DMS53 treated with DMSO at 0.1 percent for 48 hours (cell line): ENCODE measurements around the gene ZNF333.

Experiments used
- DNase-seq: peaks from one replicate; lab custom pipeline; 2025; ENCODE audit not compliant: unreplicated experiment; lab: John Stamatoyannopoulos, UW

The ZNF333 gene

DNA sequence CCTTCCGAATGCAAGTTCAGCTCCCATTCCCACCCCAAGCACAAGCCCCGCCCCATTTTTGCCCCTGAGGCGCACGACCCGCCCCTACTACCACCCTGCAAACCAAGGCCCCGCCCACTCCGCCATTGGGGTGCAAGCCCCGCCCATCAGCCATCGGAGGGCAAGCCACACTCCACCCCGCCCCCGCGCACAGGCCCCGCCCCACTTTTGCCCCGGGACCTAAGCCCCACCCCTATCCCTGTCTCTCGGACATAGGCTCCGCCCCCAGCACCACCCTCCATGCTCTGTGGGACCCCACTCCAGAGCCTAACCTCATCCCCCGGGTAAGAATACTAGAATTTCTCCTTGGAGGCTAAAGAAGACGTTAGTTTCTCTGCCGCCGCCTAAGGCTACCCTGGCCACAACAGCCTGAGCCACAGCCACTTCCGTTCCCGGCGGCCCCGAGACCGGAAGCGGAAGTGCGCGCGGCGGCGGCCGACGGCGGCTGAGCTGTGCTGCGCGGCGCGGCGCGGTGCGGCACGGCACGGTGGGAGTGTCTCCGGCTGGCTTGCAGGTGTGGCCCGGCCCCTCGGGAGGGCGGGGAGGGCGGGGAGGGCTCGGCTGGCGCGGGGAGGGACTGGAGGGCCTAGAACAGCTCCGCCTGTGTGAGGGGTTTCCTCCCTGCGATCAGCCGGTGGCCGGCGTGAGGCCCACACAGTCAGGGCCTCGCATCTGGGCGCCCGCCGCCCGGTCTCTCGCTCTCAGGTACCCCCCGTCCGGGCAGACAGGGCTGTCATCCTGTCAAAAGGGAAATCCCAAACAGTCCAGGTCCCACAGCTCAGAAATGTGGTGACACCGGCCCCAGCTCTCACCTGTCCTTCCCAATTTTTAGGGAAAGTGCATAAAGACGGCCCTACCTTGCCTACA, at the start of gene ZNF333:
ZNF333 (plus strand) TSS at position 451 of the 906 bp plus-strand sequence. CDS start 3,444 bp downstream, outside the sequence.
- peak; percentile 60 for DNase-seq

DNA sequence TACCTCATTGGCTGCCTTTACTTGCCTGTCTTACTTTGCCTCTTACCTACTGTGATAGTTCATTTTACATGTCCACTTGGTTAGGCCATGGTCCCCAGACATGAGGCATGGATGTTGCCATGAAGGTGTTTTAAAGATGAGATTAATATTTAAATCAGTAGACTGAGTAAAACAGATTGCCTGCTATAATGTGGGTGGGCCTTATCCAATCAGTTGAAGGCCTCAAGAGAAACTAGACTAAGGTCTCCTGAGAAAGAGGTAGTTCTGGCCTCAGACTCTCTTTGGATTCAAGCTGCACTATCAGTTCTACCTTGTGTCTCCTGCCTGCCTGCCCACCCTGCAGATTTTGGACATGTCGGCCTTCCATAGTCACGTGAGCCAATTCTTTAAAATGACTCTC, 41.3 kb upstream of the ZNF333 start:
- DNase-seq, result no peak

DNA sequence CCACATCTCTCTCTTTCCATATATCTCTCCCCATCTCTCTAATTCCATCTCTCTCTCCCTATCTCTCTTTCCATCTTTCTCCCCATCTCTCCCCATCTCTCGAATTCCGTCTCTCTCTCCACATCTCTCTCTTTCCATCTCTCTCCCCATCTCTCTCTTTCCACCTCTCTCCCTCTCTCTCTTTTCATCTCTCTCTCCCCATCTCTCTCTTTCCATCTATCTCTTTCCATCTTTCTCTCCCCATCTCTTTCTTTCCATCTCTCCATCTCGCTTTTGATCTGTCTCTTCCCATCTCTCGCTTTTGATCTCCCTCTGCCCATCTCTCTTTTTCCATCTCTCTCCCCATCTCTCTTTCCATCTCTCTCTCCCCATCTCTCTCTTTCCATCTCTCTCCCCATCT, 40.8 kb upstream of the ZNF333 start:
- DNase-seq, result no peak

DNA sequence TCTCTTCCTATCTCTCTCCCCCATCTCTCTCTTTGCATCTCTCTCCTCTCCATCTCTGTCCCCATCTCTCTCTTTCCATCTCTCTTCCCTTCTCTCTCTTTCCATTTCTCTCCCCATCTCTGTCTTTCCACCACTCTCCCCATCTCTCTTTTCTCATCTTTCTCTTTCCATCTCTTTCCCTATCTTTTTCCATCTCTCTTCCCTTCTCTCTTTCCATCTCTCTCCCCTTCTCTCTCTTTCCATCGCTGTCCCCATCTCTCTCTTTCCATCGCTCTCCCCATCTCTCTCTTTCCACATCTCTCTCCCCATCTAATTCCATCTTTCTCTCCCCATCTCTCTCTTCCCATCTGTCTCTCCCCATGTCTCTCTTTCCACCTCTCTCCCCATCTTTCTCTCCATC, 39.7 kb upstream of the ZNF333 start:
- no peak for DNase-seq

DNA sequence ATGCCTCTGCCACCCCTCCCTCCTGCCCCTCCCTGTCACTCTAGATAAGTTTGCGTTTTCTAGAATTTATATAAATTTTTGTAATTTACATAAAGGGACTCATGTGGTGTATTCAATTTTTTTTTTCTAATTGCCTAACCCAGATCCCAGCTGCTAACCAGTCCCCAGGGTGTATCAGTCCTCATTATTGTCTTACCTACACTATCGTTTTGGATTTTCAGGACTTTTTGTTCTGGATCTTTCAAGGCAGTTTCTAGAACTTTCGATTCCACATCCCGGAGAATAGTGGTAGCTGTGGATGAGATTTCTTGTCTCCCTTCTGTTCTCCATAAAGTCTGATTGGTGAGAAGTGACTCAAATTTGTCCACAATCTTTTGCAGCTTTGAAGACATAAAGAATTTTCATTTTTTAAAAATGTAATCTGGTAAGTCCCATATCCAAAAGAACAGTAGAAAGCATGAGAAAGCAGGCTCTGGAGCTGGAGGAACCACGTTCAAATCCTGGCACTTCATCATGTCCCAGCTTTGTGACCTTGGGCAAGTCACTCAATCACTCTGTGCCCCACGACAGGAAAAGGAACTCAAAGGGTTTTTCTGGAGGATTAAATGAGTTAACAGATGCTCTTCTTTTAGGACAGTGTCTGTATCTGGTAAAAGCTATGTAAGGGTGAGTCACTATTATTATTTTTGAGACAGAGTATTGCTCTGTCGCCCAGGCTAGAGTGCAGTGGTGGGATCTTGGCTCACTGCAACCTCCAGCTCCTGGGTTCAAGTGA, 34.9 kb upstream of the ZNF333 start:
- no peak for DNase-seq

DNA sequence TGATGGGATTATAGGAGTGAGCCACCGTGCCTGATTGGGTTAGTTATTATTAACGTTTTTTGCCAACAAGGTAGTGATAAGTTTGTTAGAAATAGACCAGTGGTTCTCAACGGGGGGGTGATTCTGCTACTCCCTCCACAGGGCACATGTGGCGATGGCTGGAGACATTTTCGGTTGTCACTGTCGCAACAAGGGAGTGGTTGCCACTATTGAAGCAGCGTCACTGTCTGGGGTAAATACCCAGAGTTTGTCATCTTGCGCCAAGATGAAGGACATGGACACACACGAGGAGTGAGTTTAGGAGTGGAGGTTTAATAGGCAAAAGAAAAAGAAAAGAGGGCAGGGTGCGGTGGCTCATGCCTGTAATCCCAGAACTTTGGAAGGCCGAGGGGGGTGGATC, 34.1 kb upstream of the ZNF333 start:
- no peak for DNase-seq

DNA sequence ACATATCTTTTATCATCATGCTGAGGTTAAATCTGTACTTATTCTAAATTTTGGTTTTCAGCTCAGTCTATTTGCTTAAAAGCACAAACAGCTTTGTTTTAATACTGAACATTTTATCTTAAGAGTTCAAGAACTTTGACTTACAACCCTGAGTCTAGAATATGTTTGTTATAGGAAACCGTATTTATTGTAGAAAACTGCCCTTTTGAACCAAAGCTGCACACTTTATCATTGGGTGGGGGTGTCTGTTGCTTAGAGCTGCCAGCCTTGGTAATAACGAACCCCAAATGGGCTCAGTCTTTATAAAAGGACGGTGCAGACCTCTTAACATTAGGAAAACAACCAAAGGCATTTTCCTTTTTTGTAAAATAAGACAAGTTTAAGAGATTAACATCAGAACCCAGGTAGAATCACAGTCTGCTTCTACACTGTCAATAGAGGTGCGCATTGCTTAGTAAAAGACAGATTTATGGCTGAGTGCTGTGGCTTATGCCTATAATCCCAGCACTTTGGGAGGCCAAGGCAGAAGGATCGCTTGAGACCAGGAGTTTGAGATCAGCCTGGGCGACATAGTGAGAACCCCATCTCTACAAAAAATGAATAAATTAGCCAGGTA, 29.9 kb upstream of the ZNF333 start:
- no peak for DNase-seq

DNA sequence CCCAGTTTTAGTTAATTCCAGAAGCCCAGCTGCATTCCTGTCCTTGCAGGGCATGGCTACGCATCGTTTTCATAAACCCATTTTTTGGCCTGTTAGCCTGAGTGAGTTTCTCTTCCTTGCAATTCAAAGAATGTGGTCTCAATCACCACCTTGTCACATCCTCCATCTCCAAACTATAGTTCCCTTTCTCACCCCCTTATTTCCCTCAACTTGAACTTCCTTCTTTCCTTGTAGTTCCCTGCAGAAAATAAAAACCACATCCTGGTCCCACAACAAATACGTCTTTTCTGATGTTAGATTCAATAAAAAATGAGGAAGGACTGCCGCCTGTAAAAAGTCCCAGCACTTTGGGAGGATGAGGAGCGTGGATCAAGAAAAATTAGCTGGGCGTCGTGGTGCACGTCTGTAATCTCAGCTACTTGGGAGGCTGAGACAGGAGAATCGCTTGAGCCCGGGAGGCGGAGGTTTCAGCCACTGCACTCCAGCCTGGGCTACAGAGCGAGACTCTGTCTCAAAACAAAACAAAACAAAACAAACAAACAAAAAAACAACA, 28.4 kb upstream of the ZNF333 start:
- no peak for DNase-seq

DNA sequence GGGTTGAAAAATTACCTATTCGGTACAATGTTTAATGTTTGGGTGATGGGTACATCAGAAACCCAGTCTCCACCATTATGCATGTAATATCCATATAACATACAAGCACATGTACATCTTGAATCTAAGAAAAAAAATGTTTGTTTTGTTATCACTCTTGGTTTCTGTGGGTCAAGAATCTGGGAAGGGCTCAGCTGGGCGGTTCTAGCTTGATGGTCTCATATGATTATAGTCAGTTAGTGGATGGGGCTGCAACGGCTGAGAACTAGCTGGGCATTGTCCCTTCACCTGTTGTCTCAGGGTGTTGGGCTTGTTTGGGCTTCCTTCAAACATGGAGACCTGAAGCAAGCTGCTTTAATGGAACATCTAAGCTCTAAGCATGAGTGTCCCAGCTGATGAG, 19.9 kb upstream of the ZNF333 start:
- no peak for DNase-seq

DNA sequence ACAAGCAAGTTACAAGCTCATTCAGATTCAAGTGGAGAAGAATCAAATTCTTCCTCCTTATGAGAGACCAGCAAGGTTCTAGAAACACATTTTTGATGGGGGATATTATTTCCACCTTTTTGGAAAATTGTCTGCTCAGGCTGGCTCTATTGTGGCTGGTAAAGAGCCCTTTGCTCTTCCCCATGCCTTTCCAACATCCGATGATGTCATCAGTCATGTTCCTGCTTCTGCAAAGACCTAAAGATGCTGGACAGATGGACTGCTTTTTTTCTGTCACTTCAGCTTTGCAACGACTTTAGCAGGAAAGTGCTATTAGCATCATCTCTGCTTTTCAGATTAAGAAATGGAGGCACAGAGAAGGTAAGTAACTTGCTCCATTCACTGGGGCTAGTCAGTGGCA, 19.4 kb upstream of the ZNF333 start:
- no peak for DNase-seq

DNA sequence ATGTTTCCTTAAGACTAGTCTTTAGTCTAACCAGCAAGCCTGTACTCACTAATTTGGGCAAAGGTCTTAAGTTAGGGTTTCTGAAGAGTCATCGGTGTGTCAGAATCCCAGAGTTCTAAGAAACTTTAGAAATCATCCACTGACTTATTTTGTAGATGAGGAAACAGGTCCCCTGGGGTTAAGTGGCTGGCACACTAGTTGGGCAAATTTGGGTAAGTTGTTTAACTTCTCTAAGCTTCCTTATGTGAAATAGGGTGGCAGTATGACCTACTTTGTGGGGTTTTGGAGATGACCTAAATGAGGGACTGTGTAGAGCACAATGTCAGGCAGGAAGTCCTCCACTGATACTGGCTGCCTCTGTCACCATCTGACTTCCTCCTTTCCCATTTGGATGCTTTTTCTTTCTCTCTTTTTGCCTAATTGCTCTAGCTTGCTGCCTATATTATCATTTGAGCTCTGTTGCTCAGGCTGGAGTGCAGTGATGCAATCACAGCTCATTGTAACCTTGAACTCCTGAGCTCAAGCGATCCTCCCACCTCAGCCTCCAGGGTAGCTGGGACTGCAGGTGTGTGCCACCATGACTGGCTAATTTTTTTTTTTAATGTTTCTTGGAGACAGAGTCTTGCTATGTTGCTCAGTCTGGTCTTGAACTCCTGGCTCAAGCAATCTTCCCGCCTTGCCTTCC, 17.5 kb upstream of the ZNF333 start:
- no peak for DNase-seq

DNA sequence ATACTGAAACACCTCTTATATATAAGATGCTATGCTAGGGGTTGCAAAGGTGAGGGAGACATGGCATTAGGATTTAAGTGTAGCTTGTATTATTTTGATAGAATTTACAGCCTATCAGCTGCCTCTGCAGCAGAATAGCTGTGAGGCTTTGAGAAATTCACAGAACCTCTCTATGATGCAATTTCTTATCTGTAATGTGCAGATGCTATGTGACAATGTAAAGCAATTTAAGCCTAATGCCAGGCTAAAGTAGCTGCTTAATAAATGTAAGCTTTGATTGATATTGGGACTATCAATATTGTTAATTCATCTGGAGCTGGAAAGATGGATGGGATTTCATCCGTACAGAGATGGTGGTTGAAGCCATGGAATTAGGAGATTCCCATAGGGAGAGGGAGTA, 16.8 kb upstream of the ZNF333 start:
- no peak for DNase-seq

DNA sequence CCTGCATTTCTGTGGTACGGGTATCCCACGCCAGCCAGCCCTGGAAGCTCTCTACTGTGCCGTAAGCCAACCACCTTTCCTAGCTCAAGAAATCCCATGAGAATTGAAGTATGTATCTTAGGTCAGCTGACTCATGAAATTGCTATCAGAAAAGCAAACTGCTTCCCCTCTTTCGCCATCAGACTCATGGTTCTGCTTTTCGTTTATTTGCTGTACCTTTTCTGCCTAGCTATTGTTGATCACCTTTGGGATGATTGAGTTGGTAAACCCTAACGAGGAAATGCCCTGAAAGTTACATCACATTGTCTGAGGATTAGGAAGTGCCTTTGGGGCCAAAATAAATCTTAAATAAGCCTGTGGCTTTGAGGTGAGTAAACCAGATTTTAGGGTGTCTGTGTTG, 15.1 kb upstream of the ZNF333 start, which contains the start of gene ADGRE3:
ADGRE3 (minus strand) TSS at position 81 of the 400 bp plus-strand sequence; CDS start at position 7, 74 bp downstream.
- no peak for DNase-seq

DNA sequence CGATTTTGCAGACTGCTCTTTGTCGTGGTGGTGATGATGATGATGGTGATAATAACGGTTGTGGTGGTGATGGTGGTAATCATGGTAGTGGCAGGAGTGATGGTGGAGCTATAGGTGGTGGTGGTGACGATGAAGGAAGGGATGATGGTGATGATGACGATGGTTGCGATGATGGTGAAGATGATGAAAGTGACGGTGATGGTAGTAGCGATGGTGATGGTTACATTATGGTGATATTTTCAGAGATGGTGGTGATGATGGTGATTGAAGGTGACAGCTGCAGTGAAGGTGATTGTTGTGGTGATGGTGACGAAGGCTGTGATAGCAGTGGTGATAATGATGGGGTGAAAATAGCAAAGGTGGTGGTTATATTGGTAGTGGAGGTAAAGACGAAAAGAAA, 13.1 kb upstream of the ZNF333 start:
- no peak for DNase-seq

DNA sequence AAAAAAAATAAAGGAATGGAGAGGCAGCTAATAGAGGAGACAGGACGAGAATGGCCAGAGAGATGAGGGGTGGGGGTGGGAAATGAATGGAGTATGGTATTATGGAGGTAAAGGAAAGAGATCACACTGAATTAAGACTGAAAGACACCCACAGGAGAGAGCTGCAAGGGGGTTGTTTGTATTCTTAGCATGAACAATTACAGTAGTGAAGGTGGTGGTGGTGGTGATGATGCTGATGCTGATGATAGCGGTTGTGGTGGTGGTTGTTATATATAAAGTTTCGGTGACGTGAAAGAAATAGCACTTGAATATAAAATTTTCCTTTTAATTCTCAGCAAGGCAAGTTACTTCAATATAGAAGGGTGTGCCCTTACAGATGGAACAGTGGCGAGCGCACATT, 12.4 kb upstream of the ZNF333 start:
- no peak for DNase-seq

DNA sequence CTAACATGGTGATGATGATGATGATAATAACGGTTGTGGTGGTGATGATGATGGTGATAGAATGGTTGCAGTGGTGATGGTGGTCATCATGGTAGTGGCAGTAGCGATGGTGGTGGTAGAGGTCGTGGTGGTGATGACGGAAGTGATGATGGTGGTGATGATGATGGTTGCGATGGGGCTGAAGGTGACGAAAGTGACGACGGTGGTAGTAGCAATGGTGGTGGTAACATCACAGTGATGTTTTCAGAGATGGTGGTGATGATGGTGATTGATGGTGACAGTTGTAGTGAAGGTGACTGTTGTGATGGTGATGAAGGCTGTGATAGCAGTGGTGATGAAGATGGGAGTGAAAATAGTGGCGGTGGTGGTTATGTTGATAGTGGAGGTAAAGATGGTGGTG, 11.6 kb upstream of the ZNF333 start:
- DNase-seq, result no peak

DNA sequence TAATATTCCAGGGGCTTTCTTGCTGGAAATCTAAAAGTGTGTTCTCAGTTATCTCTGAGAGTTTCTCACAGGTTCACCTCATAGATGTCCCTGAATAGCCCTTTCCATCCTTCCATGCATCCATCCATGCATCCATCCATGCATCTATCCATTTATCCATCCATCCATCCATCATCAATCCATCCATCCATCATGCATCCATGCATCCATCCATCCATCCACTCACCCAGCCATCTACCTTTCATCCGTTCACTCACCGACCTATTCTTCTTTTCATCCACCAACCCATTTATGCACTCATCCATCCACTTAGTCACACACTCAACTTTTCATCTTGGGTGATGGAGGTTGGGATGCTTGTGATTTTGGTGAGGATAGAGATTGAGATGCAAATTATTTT, 7.8 kb upstream of the ZNF333 start:
- no peak for DNase-seq

DNA sequence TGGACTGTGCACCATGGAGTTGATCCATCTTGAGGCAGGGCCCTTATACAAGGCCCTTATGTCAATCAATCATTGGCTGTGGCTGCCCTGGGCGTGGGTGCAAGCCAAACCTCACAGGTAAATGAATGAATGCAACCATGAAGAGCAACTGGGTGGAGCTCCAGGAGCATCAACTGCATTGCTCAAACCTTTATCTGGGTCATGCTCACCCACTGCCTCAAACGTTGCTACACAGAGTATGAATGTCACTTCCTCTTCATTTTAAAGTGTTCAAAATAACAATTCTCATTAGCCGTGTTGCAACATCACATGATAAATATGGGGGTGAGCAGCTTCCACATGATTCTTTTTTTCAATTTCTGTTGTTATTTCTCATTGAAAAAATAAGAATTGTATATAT, 6.4 kb upstream of the ZNF333 start:
- no peak for DNase-seq

DNA sequence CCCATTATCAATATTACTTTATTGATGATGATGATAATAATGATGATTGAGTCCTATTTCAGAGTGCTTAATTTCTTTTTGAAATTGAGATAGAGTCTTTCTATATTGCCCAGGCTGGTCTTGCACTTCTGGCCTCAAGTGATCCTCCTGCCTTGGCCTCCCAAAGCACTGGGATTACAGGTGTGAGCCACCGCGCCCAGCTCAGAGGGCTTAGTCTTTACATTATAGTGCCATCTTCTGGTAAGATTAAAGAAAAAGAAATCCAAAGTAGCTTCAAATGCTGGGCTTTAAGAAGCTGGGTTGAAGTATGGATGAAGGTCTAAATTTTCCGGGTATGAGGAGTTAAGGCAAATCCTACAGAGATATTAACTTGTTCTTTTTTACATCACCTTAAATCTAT, 3.4 kb upstream of the ZNF333 start:
- DNase-seq, result peak; percentile 10

DNA sequence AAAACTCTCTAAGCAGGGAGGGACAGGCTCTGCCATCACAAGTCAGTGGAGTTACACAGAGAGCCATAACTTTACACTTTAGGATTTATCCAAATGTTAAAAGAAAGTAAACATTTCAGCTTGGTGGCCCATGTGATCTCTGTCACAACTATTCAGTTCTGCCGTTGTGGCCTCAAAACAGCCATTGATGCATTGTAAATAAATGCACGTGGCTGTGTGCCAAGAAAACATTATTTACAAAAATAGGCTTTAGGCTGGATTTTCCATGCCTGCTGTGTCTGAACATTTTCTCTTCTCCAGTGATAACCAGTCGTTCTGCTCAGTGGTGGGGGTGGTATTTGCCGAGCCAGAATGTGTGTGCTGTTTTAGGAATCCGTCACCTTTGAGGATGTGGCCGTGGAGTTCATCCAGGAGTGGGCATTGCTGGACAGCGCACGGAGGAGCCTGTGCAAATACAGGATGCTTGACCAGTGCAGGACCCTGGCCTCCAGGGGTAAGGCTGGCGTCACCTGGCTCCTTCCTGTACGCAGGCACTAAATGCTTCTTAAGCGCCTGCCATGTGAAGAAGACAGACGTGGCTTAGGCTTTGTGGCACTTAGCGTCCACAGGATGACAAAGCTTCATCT, 4.9 kb downstream of the ZNF333 start:
- DNase-seq, result no peak
